OCI-LY1 (cell line): ENCODE measurements around the gene SUGCT.

ENCODE experiments used
- H2AFZ ChIP-seq: fragments of 200-600 bp; sonication (generic), shearing (Covaris generic); 2 replicates; pipeline ENCODE4 v1.6.0; 2014; ENCODE audit warnings: antibody characterized with exemption, mild to moderate bottlenecking, low read length
- H3F3A ChIP-seq: fragments of 200-600 bp; sonication (generic), shearing (Covaris generic); 2 replicates; pipeline ENCODE4 v1.6.0; 2014; ENCODE audit warnings: mild to moderate bottlenecking, antibody characterized with exemption, low read length, moderate library complexity; ENCODE audit not compliant: insufficient read depth
- H3K27ac ChIP-seq: fragments of 200-600 bp; sonication (generic); 2 replicates; pipeline ENCODE4 v1.5.1; 2014; ENCODE audit warnings: low read length, mixed run types, mild to moderate bottlenecking, low read depth; ENCODE audit not compliant: poor library complexity, severe bottlenecking
- H3K27me3 ChIP-seq: fragments of 200-600 bp; sonication (generic); 2 replicates; pipeline ENCODE4 v1.6.0; 2014; ENCODE audit warnings: antibody characterized with exemption, mild to moderate bottlenecking, low read length, moderate library complexity; ENCODE audit not compliant: insufficient read depth
- H3K36me3 ChIP-seq: fragments of 200-600 bp; sonication (generic); 2 replicates; pipeline ENCODE4 v1.6.1; 2014; ENCODE audit warnings: mild to moderate bottlenecking, antibody characterized with exemption, low read length, moderate library complexity, mixed read lengths; ENCODE audit not compliant: insufficient read depth
- H3K4me1 ChIP-seq: fragments of 200-600 bp; sonication (generic); 2 replicates; pipeline ENCODE4 v1.5.1; 2014; ENCODE audit warnings: mild to moderate bottlenecking, low read length, moderate library complexity; ENCODE audit not compliant: insufficient read depth, severe bottlenecking
- H3K4me2 ChIP-seq: fragments of 200-600 bp; sonication (generic), shearing (Covaris generic); 2 replicates; pipeline ENCODE4 v1.6.1; 2014; ENCODE audit warnings: low read length
- H3K4me3 ChIP-seq: fragments of 200-600 bp; sonication (generic); 2 replicates; pipeline ENCODE4 v1.5.1; 2014; ENCODE audit warnings: low read length, low read depth, mild to moderate bottlenecking, mixed read lengths; ENCODE audit not compliant: poor library complexity, severe bottlenecking
- H3K79me2 ChIP-seq: fragments of 200-600 bp; shearing (Covaris generic); 2 replicates; pipeline ENCODE4 v1.6.1; 2016; ENCODE audit warnings: mixed run types, low read length, mixed read lengths; ENCODE audit not compliant: insufficient read depth
- H3K9ac ChIP-seq: fragments of 200-600 bp; sonication (generic), shearing (Covaris generic); 2 replicates; pipeline ENCODE4 v1.6.1; 2014; ENCODE audit warnings: mild to moderate bottlenecking, low read length, mixed read lengths
- H3K9me2 ChIP-seq: fragments of 200-600 bp; sonication (generic), shearing (Covaris generic); 2 replicates; pipeline ENCODE4 v1.6.1; 2014; ENCODE audit warnings: low read depth, mild to moderate bottlenecking, low read length, mixed read lengths
- H3K9me3 ChIP-seq: fragments of 200-600 bp; shearing (Covaris generic); 2 replicates; pipeline ENCODE4 v1.6.1; 2014; ENCODE audit warnings: low read length, mixed read lengths
- H4K20me1 ChIP-seq: fragments of 200-600 bp; sonication (generic), shearing (Covaris generic); 2 replicates; pipeline ENCODE4 v1.6.0; 2016; ENCODE audit warnings: mild to moderate bottlenecking, low read length; ENCODE audit not compliant: insufficient read depth
- EZH2 ChIP-seq: fragments of 200-600 bp; sonication (generic), shearing (Covaris generic); IDR thresholded peaks from 2 replicates; pipeline ENCODE4 v1.8.0; 2017; ENCODE audit warnings: borderline replicate concordance, mixed run types, mild to moderate bottlenecking, antibody characterized with exemption, low read length, moderate library complexity, mixed read lengths
- TF ChIP-seq, protein P1 (sequence below): fragments of 200-600 bp; sonication (generic), shearing (Covaris generic); IDR thresholded peaks from 2 replicates; pipeline ENCODE4 v1.5.1; 2017; ENCODE audit warnings: mild to moderate bottlenecking, antibody characterized with exemption, low read length, moderate library complexity, mixed read lengths

SUGCT gene

DNA sequence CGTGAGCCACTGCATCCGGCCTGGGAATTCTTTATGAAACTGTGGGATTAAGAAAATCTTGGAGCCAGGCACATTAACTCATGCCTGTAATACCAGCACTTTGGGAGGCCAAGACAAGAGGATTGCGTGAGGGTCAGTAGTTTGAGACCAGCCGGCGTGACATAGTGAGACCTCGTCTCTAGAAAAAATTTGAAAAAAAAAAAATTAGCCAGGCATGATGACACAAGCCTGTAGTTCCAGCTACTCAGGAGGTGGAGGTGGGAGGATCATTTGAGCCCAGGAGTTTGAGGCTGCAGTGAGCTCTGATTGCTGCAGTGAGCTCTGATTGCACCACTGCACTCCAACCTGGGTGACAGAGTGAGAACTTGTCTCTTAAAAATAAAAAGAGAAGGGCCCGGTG lies 69.8 kb downstream of the SUGCT start:
- H2AFZ ChIP-seq, result no peak overlapping the region
- no peaks in the 10 kb centered on the region for H3K79me2 ChIP-seq
- H3F3A ChIP-seq, result no peaks in the 10 kb centered on the region
- no peak overlapping the region for H3K4me3 ChIP-seq
- no peak overlapping the region for H3K4me2 ChIP-seq
- no peaks in the 10 kb centered on the region for H3K4me1 ChIP-seq
- H3K9ac ChIP-seq, result no peak overlapping the region
- H3K27me3 ChIP-seq, result no peaks in the 10 kb centered on the region
- H3K36me3 ChIP-seq, result no peaks in the 10 kb centered on the region
- no peaks in the 10 kb centered on the region for H3K9me2 ChIP-seq
- no peaks in the 10 kb centered on the region for H3K9me3 ChIP-seq
- TF ChIP-seq, protein P1, sequence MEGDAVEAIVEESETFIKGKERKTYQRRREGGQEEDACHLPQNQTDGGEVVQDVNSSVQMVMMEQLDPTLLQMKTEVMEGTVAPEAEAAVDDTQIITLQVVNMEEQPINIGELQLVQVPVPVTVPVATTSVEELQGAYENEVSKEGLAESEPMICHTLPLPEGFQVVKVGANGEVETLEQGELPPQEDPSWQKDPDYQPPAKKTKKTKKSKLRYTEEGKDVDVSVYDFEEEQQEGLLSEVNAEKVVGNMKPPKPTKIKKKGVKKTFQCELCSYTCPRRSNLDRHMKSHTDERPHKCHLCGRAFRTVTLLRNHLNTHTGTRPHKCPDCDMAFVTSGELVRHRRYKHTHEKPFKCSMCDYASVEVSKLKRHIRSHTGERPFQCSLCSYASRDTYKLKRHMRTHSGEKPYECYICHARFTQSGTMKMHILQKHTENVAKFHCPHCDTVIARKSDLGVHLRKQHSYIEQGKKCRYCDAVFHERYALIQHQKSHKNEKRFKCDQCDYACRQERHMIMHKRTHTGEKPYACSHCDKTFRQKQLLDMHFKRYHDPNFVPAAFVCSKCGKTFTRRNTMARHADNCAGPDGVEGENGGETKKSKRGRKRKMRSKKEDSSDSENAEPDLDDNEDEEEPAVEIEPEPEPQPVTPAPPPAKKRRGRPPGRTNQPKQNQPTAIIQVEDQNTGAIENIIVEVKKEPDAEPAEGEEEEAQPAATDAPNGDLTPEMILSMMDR, result no peak
- TF ChIP-seq EZH2, result no peak
- H3K27ac ChIP-seq, result no peak overlapping the region
- H4K20me1 ChIP-seq, result no peaks in the 10 kb centered on the region

DNA sequence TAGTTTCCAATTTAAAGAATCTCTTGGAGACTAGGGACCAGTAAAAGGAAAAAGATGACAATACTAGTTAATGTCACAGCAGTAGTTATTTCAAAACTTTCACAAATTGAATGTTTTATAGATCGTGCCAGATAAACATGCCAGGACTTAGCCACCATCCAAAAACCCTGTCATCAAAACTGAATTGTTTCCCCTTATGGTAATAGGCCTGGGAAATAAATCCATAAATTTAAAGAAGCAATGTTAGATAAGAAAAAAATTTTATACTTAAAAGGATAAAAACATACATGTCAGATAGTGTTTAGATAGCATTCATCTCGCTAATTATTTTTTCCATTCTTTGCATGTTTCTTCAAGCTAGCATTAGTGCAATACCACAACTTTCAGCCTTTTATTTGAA lies 71.2 kb downstream of the SUGCT start:
- no peak overlapping the region for H3K4me3 ChIP-seq
- H2AFZ ChIP-seq, result no peak overlapping the region
- TF ChIP-seq EZH2, result no peak
- TF ChIP-seq, protein P1, result no peak
- no peak overlapping the region for H3K4me2 ChIP-seq
- H3K27me3 ChIP-seq, result no peaks in the 10 kb centered on the region
- no peaks in the 10 kb centered on the region for H3K9me3 ChIP-seq
- no peak overlapping the region for H3K9ac ChIP-seq
- H3K9me2 ChIP-seq, result no peaks in the 10 kb centered on the region
- no peaks in the 10 kb centered on the region for H3K79me2 ChIP-seq
- H4K20me1 ChIP-seq, result no peaks in the 10 kb centered on the region
- H3F3A ChIP-seq, result no peaks in the 10 kb centered on the region
- H3K36me3 ChIP-seq, result no peaks in the 10 kb centered on the region
- H3K4me1 ChIP-seq, result no peaks in the 10 kb centered on the region
- no peak overlapping the region for H3K27ac ChIP-seq

DNA sequence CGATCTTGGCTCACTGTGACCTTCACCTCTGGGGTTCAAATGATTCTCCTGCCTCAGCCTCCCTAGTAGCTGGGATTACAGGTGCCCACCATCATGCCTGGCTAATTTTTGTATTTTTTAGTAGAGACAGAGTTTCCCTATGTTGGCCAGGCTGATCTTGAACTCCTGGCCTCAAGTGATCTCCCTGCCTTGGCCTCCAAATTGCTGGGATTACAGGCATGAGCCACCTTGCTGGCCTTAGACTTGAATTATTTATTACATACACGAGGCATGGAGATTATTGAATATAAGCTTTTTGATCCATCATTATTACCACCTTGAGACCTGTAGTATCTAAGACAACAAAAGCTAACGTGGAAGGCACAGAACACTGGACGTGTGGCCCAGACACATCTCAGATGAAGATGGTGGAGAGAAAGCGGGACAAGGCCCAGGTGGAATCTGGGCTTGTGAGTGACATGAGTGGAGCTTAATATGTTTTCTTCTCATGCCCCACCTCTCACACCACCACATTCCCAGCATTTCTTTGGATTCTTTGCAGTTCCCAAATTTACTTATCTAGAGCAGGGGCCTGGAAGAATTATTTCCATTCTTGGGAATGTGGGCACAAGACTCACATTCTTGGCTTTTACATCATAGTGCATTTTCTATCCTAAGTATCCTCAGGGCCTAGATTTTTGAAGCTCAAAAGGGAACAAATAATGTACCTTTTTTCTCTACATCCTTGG lies 76.6 kb downstream of the SUGCT start:
- no peaks in the 10 kb centered on the region for H4K20me1 ChIP-seq
- TF ChIP-seq EZH2, result no peak
- TF ChIP-seq, protein P1, result no peak
- no peak overlapping the region for H3K27ac ChIP-seq
- no peaks in the 10 kb centered on the region for H3K36me3 ChIP-seq
- H3K9ac ChIP-seq, result no peak overlapping the region
- no peak overlapping the region for H3K4me2 ChIP-seq
- no peak overlapping the region for H2AFZ ChIP-seq
- no peaks in the 10 kb centered on the region for H3K9me3 ChIP-seq
- H3K79me2 ChIP-seq, result no peaks in the 10 kb centered on the region
- H3K4me1 ChIP-seq, result no peaks in the 10 kb centered on the region
- no peaks in the 10 kb centered on the region for H3K27me3 ChIP-seq
- H3F3A ChIP-seq, result no peaks in the 10 kb centered on the region
- H3K4me3 ChIP-seq, result no peak overlapping the region
- no peaks in the 10 kb centered on the region for H3K9me2 ChIP-seq
